ENCODE measurements around the gene ANKS1B.

The ANKS1B gene

DNA sequence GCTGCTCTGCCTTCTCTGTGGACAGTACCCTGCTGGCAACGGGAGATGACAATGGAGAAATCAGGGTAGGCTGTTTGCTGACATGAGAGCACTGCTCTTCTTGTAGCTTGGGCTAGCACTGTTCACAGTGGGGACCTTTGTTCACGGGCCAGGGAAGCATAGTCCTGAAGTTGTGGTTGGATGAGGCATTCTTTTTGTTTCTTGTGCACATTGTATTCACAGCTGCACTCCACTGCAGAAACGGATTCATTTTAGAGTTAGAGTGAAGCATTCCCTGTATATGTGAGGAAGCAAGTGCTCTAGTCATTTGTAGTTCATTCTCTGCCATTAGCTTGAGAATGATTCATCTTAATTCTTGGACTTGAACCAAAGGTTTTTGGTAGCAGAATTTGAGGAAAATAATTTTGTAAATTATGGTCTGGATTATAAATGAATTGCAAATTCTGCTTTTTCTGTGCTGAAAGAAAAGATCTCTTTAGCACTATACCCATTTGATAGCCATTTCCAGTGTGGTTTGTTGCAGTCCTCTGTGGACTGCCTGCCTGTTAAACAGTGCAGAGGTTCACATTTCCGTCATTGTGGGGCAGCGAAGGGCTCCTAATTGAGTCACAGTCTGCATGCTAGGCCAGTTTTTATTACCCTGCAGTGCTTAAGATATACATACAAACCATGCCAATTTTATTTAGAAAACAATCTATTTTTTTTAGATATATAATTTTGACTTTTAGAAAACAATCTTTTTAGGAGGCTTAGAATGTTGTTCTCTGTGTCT is 1259.1 kb downstream of the ANKS1B start (continued):
- TF ChIP-seq ZNF654 (tag by site-specific recombination; IDR thresholded peaks at IDR 0.05; ENCODE audit: low read depth), result peak; percentile 46

DNA sequence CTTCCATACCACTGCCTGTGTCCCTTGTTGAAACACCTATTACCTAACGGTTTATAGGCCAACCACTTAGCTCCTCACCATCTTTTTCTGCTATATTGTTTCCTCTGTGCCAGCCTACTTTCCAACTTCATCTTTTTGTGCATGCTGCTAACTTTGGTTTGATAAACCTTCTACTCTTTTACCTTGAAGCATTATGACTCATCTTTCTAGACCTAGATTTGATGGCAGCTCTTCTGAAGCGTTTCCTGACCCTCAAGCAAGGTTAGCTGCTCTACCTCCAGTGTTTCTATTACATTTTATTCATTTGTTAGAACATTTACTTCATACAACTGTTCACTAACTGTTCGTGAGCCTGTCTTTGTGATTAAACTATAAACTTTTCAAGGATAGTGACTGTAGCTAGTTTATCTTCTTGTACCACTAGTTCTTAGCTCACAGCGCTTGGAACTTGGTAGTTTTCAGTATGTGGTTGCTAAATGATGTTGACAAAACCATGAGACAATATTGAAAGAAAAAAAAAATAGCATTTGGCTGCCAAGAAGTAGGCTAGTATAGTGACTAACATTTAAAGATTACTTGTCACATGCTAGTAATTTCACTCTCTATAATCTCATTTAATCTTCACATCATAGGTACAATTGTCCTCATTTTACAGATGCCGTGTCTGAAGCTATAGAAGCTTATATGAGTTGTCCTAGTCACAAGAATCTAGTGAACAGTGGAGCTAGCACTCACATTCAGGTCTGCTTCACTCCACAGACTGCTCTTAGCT is 1260.2 kb downstream of the ANKS1B start:
- Histone ChIP-seq H3K4me3 (ENCODE audit: low read depth, low read length) (no peak overlapping the region), H3K4me1 (ENCODE audit: control insufficient read depth, insufficient read depth, low read length) (no peaks in the 10 kb centered on the region), H3K36me3 (ENCODE audit: control insufficient read depth in 2 of 2, insufficient read depth in 1 of 2, low read length in 2 of 2) (peaks cover 16 to 61% of the 10 kb centered on the region in 2 experiments), H3K27ac (ENCODE audit: extremely low read depth, low read depth, low read length) (no peak overlapping the region), H3K9me3 (ENCODE audit: control insufficient read depth, insufficient read depth, low read depth, low read length) (no peaks in the 10 kb centered on the region)
- TF ChIP-seq, protein P1, sequence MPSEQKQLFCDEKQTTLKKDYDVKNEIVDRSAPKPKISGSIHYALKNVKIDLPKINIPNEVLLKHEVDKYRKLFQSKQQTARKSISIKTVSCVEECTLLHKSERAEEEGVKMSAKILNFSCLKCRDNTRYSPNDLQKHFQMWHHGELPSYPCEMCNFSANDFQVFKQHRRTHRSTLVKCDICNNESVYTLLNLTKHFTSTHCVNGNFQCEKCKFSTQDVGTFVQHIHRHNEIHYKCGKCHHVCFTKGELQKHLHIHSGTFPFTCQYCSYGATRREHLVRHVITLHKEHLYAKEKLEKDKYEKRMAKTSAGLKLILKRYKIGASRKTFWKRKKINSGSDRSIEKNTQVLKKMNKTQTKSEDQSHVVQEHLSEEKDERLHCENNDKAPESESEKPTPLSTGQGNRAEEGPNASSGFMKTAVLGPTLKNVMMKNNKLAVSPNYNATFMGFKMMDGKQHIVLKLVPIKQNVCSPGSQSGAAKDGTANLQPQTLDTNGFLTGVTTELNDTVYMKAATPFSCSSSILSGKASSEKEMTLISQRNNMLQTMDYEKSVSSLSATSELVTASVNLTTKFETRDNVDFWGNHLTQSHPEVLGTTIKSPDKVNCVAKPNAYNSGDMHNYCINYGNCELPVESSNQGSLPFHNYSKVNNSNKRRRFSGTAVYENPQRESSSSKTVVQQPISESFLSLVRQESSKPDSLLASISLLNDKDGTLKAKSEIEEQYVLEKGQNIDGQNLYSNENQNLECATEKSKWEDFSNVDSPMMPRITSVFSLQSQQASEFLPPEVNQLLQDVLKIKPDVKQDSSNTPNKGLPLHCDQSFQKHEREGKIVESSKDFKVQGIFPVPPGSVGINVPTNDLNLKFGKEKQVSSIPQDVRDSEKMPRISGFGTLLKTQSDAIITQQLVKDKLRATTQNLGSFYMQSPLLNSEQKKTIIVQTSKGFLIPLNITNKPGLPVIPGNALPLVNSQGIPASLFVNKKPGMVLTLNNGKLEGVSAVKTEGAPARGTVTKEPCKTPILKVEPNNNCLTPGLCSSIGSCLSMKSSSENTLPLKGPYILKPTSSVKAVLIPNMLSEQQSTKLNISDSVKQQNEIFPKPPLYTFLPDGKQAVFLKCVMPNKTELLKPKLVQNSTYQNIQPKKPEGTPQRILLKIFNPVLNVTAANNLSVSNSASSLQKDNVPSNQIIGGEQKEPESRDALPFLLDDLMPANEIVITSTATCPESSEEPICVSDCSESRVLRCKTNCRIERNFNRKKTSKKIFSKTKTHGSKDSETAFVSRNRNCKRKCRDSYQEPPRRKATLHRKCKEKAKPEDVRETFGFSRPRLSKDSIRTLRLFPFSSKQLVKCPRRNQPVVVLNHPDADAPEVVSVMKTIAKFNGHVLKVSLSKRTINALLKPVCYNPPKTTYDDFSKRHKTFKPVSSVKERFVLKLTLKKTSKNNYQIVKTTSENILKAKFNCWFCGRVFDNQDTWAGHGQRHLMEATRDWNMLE (tag by site-specific recombination; conservative IDR thresholded peaks at IDR 0.05; ENCODE audit: low read depth), result no peak
- TF ChIP-seq, protein P2, sequence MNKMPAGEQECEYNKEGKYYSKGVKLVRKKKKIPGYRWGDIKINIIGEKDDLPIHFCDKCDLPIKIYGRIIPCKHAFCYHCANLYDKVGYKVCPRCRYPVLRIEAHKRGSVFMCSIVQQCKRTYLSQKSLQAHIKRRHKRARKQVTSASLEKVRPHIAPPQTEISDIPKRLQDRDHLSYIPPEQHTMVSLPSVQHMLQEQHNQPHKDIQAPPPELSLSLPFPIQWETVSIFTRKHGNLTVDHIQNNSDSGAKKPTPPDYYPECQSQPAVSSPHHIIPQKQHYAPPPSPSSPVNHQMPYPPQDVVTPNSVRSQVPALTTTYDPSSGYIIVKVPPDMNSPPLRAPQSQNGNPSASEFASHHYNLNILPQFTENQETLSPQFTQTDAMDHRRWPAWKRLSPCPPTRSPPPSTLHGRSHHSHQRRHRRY (tag by site-specific recombination; IDR thresholded peaks at IDR 0.05), result no peak
- no peak for TF ChIP-seq ZNF433 (tag by site-specific recombination; IDR thresholded peaks at IDR 0.05; ENCODE audit: low read depth)
- TF ChIP-seq, protein P3, sequence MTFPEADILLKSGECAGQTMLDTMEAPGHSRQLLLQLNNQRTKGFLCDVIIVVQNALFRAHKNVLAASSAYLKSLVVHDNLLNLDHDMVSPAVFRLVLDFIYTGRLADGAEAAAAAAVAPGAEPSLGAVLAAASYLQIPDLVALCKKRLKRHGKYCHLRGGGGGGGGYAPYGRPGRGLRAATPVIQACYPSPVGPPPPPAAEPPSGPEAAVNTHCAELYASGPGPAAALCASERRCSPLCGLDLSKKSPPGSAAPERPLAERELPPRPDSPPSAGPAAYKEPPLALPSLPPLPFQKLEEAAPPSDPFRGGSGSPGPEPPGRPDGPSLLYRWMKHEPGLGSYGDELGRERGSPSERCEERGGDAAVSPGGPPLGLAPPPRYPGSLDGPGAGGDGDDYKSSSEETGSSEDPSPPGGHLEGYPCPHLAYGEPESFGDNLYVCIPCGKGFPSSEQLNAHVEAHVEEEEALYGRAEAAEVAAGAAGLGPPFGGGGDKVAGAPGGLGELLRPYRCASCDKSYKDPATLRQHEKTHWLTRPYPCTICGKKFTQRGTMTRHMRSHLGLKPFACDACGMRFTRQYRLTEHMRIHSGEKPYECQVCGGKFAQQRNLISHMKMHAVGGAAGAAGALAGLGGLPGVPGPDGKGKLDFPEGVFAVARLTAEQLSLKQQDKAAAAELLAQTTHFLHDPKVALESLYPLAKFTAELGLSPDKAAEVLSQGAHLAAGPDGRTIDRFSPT (tag by site-specific recombination; IDR thresholded peaks at IDR 0.05), result no peak
- TF ChIP-seq, protein P4, sequence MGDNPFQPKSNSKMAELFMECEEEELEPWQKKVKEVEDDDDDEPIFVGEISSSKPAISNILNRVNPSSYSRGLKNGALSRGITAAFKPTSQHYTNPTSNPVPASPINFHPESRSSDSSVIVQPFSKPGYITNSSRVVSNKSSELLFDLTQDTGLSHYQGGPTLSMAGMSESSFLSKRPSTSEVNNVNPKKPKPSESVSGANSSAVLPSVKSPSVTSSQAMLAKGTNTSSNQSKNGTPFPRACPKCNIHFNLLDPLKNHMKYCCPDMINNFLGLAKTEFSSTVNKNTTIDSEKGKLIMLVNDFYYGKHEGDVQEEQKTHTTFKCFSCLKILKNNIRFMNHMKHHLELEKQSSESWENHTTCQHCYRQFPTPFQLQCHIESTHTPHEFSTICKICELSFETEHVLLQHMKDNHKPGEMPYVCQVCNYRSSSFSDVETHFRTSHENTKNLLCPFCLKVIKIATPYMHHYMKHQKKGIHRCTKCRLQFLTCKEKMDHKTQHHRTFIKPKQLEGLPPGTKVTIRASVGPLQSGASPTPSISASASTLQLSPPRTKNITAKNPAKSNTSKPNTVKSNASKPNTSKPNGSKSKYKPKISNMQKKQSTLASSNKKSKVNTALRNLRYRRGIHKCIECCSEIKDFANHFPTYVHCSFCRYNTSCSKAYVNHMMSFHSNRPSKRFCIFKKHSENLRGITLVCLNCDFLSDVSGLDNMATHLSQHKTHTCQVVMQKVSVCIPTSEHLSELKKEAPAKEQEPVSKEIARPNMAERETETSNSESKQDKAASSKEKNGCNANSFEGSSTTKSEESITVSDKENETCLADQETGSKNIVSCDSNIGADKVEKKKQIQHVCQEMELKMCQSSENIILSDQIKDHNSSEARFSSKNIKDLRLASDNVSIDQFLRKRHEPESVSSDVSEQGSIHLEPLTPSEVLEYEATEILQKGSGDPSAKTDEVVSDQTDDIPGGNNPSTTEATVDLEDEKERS (tag by site-specific recombination; IDR thresholded peaks at IDR 0.05), result no peak
- ChIA-PET CTCF (interaction anchor here (1.0 to 3.1 kb wide), 4 partner anchors 18 to 274 kb away, joined by 3 to 12 read pairs (median 8); no protein-coding TSS in a partner anchor), POLR2A (no interaction called here)

DNA sequence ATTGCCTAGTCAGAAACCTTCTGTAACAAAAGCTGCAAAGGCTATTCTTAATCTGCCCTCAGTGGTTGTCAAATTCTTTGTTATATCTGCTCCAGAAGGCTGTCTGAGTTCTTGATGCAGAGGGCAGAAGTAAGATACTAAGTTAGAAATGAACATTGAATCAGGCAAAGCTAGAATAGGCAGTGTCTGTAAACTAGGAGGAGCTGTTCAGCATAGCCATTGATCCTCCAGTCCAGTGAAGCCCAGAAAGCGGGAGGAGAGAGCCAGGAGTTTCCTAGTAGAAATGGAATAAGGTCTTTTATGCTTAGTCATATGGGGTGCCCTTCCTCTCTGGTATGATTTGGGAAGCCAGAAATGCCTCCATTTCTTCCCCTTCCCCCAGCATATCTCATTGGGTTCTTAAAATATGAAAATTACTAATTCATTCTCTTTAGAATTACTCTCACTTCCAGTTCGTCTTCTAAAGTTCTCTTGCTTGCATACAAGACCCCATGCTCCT is 1263.5 kb downstream of the ANKS1B start:
- no peaks in the 10 kb centered on the region for H3K4me1 ChIP-seq (ENCODE audit: control insufficient read depth, insufficient read depth, low read length)
- POLR2A ChIA-PET, result no interaction called here
- no peak overlapping the region for H3K4me3 ChIP-seq (ENCODE audit: low read depth, low read length)
- peaks cover 6 to 49% of the 10 kb centered on the region in 2 experiments for H3K36me3 ChIP-seq (ENCODE audit: control insufficient read depth in 2 of 2, insufficient read depth in 1 of 2, low read length in 2 of 2)
- CTCF ChIA-PET, result interaction anchor here (0.8 kb wide), 1 partner anchor 22 kb away, joined by 3 read pairs; no protein-coding TSS in a partner anchor
- no peaks in the 10 kb centered on the region for H3K9me3 ChIP-seq (ENCODE audit: control insufficient read depth, insufficient read depth, low read depth, low read length)
- no peak overlapping the region for H3K27ac ChIP-seq (ENCODE audit: extremely low read depth, low read depth, low read length)
- no peak for TF ChIP-seq ZNF629 (tag by site-specific recombination; IDR thresholded peaks at IDR 0.05)
- TF ChIP-seq ZNF157 (tag by site-specific recombination; IDR thresholded peaks at IDR 0.05), result no peak
- no peak for TF ChIP-seq ZNF138 (tag by site-specific recombination; IDR thresholded peaks at IDR 0.05; ENCODE audit: borderline replicate concordance)
- TF ChIP-seq ZNF558 (tag by site-specific recombination; IDR thresholded peaks at IDR 0.05), result no peak
- TF ChIP-seq ZNF670 (tag by site-specific recombination; IDR thresholded peaks at IDR 0.05; ENCODE audit: low read depth), result no peak
- TF ChIP-seq ZNF146 (tag by site-specific recombination; IDR thresholded peaks at IDR 0.05), result no peak
- TF ChIP-seq ZNF785 (tag by site-specific recombination; IDR thresholded peaks at IDR 0.05), result no peak
- no peak for TF ChIP-seq ZNF560 (tag by site-specific recombination; IDR thresholded peaks at IDR 0.05; ENCODE audit: borderline replicate concordance)
- TF ChIP-seq ZNF354C (tag by site-specific recombination; IDR thresholded peaks at IDR 0.05; ENCODE audit: borderline replicate concordance, low read depth), result no peak
- TF ChIP-seq KLF7 (tag by site-specific recombination; IDR thresholded peaks at IDR 0.05; ENCODE audit: borderline replicate concordance), result no peak

Measured in HEK293 (cell line).